Endothelial cell of umbilical vein (primary cell): ENCODE results near the gene CTU1. TPM values are rescaled to one million over a fixed set of nuclear protein-coding genes. Genes with fewer than 3 reads are reported as not detected.

Source experiments
- BruUV-seq: library from RNA; stranded (reverse); fragments of 400-500 nt; replicated peaks from 2 replicates; lab custom pipeline; 2021; lab: Mats Ljungman, UMichigan
- CTCF ChIA-PET: fragments of 300-600, 350-600 bp; sonication (Branson Sonifier 250); formaldehyde crosslinking; loops from one replicate; lab custom pipeline; 2021; ENCODE audit warnings: antibody characterized with exemption, inconsistent platforms; lab: Charles Lee
- POLR2A ChIA-PET: fragments of 300-600, 350-600 bp; sonication (Branson Sonifier 250); formaldehyde crosslinking; loops from one replicate; lab custom pipeline; 2021; ENCODE audit warnings: antibody characterized with exemption, inconsistent platforms; lab: Charles Lee
- DNase-seq: peaks from one replicate; pipeline ENCODE4 v3.0.0-alpha.2; 2011; ENCODE audit warnings: low read depth, low spot score
- FAIRE-seq: peaks from 2 replicates; lab custom pipeline; 2011; peaks lifted over from hg19 to GRCh38; lab: Jason Lieb, UNC
- H2AFZ ChIP-seq: 2 replicates; pipeline ENCODE4 v1.6.0; 2012; ENCODE audit warnings: low read depth, low read length, control low read depth, inconsistent platforms
- H3K27ac ChIP-seq: 2 replicates; pipeline ENCODE4 v1.5.1; 2011; ENCODE audit warnings: low read depth, mild to moderate bottlenecking, control low read depth, low read length, moderate library complexity; ENCODE audit not compliant: insufficient read depth
- H3K27me3 ChIP-seq, 2 experiments: 2 replicates each; pipeline versions ENCODE4 v1.6.0 to v1.6.1; 2011; ENCODE audit warnings: low read length in 2 of 2, mixed read lengths in 1 of 2; ENCODE audit not compliant: control insufficient read depth in 2 of 2, insufficient read depth in 2 of 2
- H3K36me3 ChIP-seq, 2 experiments: 2 replicates in 1 of 2; 3 replicates in 1 of 2; pipeline ENCODE4 v1.5.1; 2011; ENCODE audit warnings: low read length in 2 of 2, mild to moderate bottlenecking in 1 of 2, moderate library complexity in 1 of 2; ENCODE audit not compliant: control insufficient read depth in 2 of 2, insufficient read depth in 2 of 2; ENCODE audit errors: extremely low read depth in 1 of 2
- H3K4me1 ChIP-seq: 3 replicates; pipeline ENCODE4 v1.5.1; 2011; ENCODE audit warnings: mild to moderate bottlenecking, low read length; ENCODE audit not compliant: control insufficient read depth, insufficient read depth; ENCODE audit errors: extremely low read depth
- H3K4me2 ChIP-seq: 2 replicates; pipeline ENCODE4 v1.6.1; 2011; ENCODE audit warnings: low read length, control low read depth, mixed read lengths; ENCODE audit not compliant: insufficient read depth
- H3K4me3 ChIP-seq, 3 experiments: fragments of 200-600 bp in 1 of 3; sonication (generic), shearing (Covaris generic) in 1 of 3; replicated peaks in 1 of 3; 2 replicates each; pipeline ENCODE4 v1.5.1; 2011 to 2016; ENCODE audit warnings: control low read depth in 3 of 3, low read length in 3 of 3, mild to moderate bottlenecking in 2 of 3, inconsistent platforms in 1 of 3, low read depth in 1 of 3, moderate library complexity in 1 of 3; ENCODE audit not compliant: insufficient read depth in 1 of 3
- H3K79me2 ChIP-seq: 2 replicates; pipeline ENCODE4 v1.6.0; 2012; ENCODE audit warnings: low read length, inconsistent platforms; ENCODE audit not compliant: control insufficient read depth, insufficient read depth
- H3K9ac ChIP-seq: replicated peaks from 2 replicates; pipeline ENCODE3; 2011; ENCODE audit warnings: low read length, control low read depth; ENCODE audit not compliant: insufficient read depth; ENCODE audit errors: extremely low read depth
- H3K9me1 ChIP-seq: replicated peaks from 3 replicates; pipeline ENCODE4 v1.6.0; 2011; ENCODE audit warnings: mild to moderate bottlenecking, low read length; ENCODE audit not compliant: control insufficient read depth, insufficient read depth; ENCODE audit errors: extremely low read depth
- H3K9me3 ChIP-seq: replicated peaks from 2 replicates; pipeline ENCODE4 v1.5.1; 2012; ENCODE audit warnings: low read length, inconsistent platforms; ENCODE audit not compliant: control insufficient read depth, insufficient read depth
- H4K20me1 ChIP-seq: replicated peaks from 2 replicates; pipeline ENCODE3; 2011; ENCODE audit warnings: mild to moderate bottlenecking, low read length; ENCODE audit not compliant: control insufficient read depth, insufficient read depth; ENCODE audit errors: extremely low read depth
- EZH2 ChIP-seq: IDR thresholded peaks from 2 replicates; pipeline ENCODE4 v1.6.1; 2012; ENCODE audit warnings: borderline replicate concordance, low read depth, mild to moderate bottlenecking, moderate library complexity, low read length, inconsistent platforms; ENCODE audit not compliant: severe bottlenecking
- FOS ChIP-seq: IDR thresholded peaks from 2 replicates; pipeline ENCODE4 v1.6.1; 2011; ENCODE audit warnings: mild to moderate bottlenecking, low read length, moderate library complexity, borderline replicate concordance; ENCODE audit not compliant: insufficient read depth
- GATA2 ChIP-seq: IDR thresholded peaks from 2 replicates; pipeline ENCODE4 v1.7.0; 2011; ENCODE audit warnings: low read depth, mild to moderate bottlenecking, moderate library complexity, mixed read lengths, low read length; ENCODE audit not compliant: insufficient read length, insufficient read depth
- JUN ChIP-seq: IDR thresholded peaks from 2 replicates; pipeline ENCODE4 v1.6.1; 2011; ENCODE audit warnings: borderline replicate concordance, low read depth; ENCODE audit not compliant: insufficient read length, insufficient read depth
- MYC ChIP-seq: IDR thresholded peaks from one replicate; pipeline ENCODE4 v1.6.1; 2011; ENCODE audit warnings: mild to moderate bottlenecking, low read depth, low read length
- POLR2A ChIP-seq: IDR thresholded peaks from 2 replicates; pipeline ENCODE4 v1.6.1; 2012; ENCODE audit warnings: low read depth, mild to moderate bottlenecking, control low read depth, low read length
- POLR2AphosphoS5 ChIP-seq: IDR thresholded peaks from 2 replicates; pipeline ENCODE4 v1.6.1; 2012; ENCODE audit warnings: low read depth, mild to moderate bottlenecking, control low read depth, low read length, moderate library complexity; ENCODE audit not compliant: insufficient read depth
- dilution Hi-C: fragments of 300-500 bp; cut with MboI; formaldehyde crosslinking; loops from one replicate; pipeline ENCODE4 v1.15.0; 2019; ENCODE audit warnings: low sequenced_read_pairs; ENCODE audit not compliant: extremely low pct_ligation_motif_present
- intact Hi-C: fragments of 100-400 bp; cut with micrococcal nuclease; formaldehyde crosslinking; loops from one replicate; pipeline ENCODE4 v1.10.0; 2022
- polyA plus RNA-seq, 4 experiments: library from polyadenylated mRNA; depleted of rRNA in 3 of 4; stranded (reverse) in 3 of 4; unstranded in 1 of 4; fragments of >200 nt; gene quantifications; 2 replicates each; pipeline versions ENCODE4 v1.2.1 to v1.2.3, GENCODE V29; 2011 to 2012; ENCODE audit warnings: missing spikeins in 1 of 4
- total RNA-seq: library from RNA; stranded (reverse); gene quantifications from 2 replicates; pipeline ENCODE4 v1.2.3, GENCODE V29; 2021
- TF ChIP-seq, protein P1 (sequence below), 2 donors: IDR thresholded peaks; 1 replicate in 1 of 2; 2 replicates in 1 of 2; pipeline ENCODE4 v1.5.1; 2011; ENCODE audit warnings: low read length in 2 of 2, mild to moderate bottlenecking in 2 of 2, moderate library complexity in 2 of 2, control low read depth in 1 of 2, inconsistent platforms in 1 of 2, low read depth in 1 of 2; ENCODE audit not compliant: insufficient read depth in 1 of 2; ENCODE audit errors: extremely low read depth in 1 of 2
- TF ChIP-seq, protein P2 (sequence below): IDR thresholded peaks from 2 replicates; pipeline ENCODE4 v1.6.1; 2011; ENCODE audit not compliant: insufficient read depth, insufficient read length

CTU1 gene
- total and polyA plus RNA-seq, 2 donors (not counting 3 experiments of a cell fraction or from before 2014, with no cell fraction given) = 6.1 to 8.7 TPM

GRCh38 chr19:51124216-51124615, 16.0 kb upstream of the CTU1 start:
- no peaks in the 10 kb centered on the region for H3K27me3 ChIP-seq
- no peaks in the 10 kb centered on the region for H3K79me2 ChIP-seq
- no peak overlapping the region for H3K27ac ChIP-seq
- H3K4me2 ChIP-seq = no peak overlapping the region
- no peaks in the 10 kb centered on the region for H4K20me1 ChIP-seq
- no peak for TF ChIP-seq FOS
- TF ChIP-seq, protein P1, sequence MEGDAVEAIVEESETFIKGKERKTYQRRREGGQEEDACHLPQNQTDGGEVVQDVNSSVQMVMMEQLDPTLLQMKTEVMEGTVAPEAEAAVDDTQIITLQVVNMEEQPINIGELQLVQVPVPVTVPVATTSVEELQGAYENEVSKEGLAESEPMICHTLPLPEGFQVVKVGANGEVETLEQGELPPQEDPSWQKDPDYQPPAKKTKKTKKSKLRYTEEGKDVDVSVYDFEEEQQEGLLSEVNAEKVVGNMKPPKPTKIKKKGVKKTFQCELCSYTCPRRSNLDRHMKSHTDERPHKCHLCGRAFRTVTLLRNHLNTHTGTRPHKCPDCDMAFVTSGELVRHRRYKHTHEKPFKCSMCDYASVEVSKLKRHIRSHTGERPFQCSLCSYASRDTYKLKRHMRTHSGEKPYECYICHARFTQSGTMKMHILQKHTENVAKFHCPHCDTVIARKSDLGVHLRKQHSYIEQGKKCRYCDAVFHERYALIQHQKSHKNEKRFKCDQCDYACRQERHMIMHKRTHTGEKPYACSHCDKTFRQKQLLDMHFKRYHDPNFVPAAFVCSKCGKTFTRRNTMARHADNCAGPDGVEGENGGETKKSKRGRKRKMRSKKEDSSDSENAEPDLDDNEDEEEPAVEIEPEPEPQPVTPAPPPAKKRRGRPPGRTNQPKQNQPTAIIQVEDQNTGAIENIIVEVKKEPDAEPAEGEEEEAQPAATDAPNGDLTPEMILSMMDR (IDR thresholded peaks at IDR 0.05; ENCODE audit: extremely low read depth in 1 of 2, insufficient read depth in 1 of 2, low read depth in 1 of 2, low read length in 2 of 2) = no peak
- no peak for TF ChIP-seq MYC
- TF ChIP-seq EZH2 = no peak
- no peak for TF ChIP-seq POLR2AphosphoS5
- TF ChIP-seq JUN = no peak
- TF ChIP-seq GATA2 = no peak
- TF ChIP-seq POLR2A = no peak
- TF ChIP-seq, protein P2, sequence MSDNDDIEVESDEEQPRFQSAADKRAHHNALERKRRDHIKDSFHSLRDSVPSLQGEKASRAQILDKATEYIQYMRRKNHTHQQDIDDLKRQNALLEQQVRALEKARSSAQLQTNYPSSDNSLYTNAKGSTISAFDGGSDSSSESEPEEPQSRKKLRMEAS = no peak
- no peak overlapping the region for H3K4me3 ChIP-seq
- ChIA-PET CTCF (interaction anchor here (0.7 to 1.0 kb wide), 2 partner anchors 12 to 537 kb away, joined by 3 read pairs; no protein-coding TSS in a partner anchor), POLR2A (no interaction called here)
- H3K9me1 ChIP-seq = no peaks in the 10 kb centered on the region
- intact Hi-C loops (no loop called here), dilution Hi-C loops (no loop called here)
- FAIRE-seq (no peak), DNase-seq (no peak)
- H3K4me1 ChIP-seq = peaks cover 8% of the 10 kb centered on the region
- no peaks in the 10 kb centered on the region for H3K9me3 ChIP-seq
- no TSS peak for BruUV-seq
- no peak overlapping the region for H2AFZ ChIP-seq
- H3K36me3 ChIP-seq = no peaks in the 10 kb centered on the region
- H3K9ac ChIP-seq = no peak overlapping the region
